Neural cell (in vitro differentiated cells): ENCODE data around the gene TRPC4AP. TPM values are rescaled to one million over a fixed set of nuclear protein-coding genes. Genes with fewer than 3 reads are reported as not detected.

Experiments used
- H2AFZ ChIP-seq: fragments of 200-600, 300-800 bp; sonication (generic), shearing (Covaris generic); 2 replicates; pipeline ENCODE4 v1.6.0; 2014; ENCODE audit warnings: low read depth, mild to moderate bottlenecking, antibody characterized with exemption, low read length, moderate library complexity
- H3F3A ChIP-seq: fragments of 200-600 bp; shearing (Covaris generic); 2 replicates; pipeline ENCODE4 v1.6.1; 2016; ENCODE audit warnings: mild to moderate bottlenecking, moderate library complexity, mixed read lengths, antibody characterized with exemption, low read length; ENCODE audit not compliant: insufficient read depth, poor library complexity, severe bottlenecking
- H3K27ac ChIP-seq: fragments of 200-600, 300-800 bp; sonication (generic), shearing (Covaris generic); 2 replicates; pipeline ENCODE4 v1.5.1; 2014; ENCODE audit warnings: mild to moderate bottlenecking, low read length, moderate library complexity
- H3K27me3 ChIP-seq: fragments of 300-800, 200-600 bp; sonication (generic), shearing (Covaris generic); 2 replicates; pipeline ENCODE4 v1.6.0; 2014; ENCODE audit warnings: mild to moderate bottlenecking, low read depth, low read length, moderate library complexity; ENCODE audit not compliant: insufficient read depth
- H3K36me3 ChIP-seq: fragments of 300-800, 200-600 bp; sonication (generic), shearing (Covaris generic); 2 replicates; pipeline ENCODE4 v1.5.1; 2014; ENCODE audit warnings: mild to moderate bottlenecking, antibody characterized with exemption, low read length, moderate library complexity; ENCODE audit not compliant: insufficient read depth
- H3K4me2 ChIP-seq: fragments of 300-800, 200-600 bp; sonication (generic), shearing (Covaris generic); 2 replicates; pipeline ENCODE4 v1.6.0; 2014; ENCODE audit warnings: mild to moderate bottlenecking, low read length
- H3K4me3 ChIP-seq: fragments of 300-800, 200-600 bp; sonication (generic), shearing (Covaris generic); 2 replicates; pipeline ENCODE4 v1.5.1; 2014; ENCODE audit warnings: mild to moderate bottlenecking, low read length, moderate library complexity
- H3K79me2 ChIP-seq: fragments of 200-600 bp; shearing (Covaris generic); replicated peaks from 2 replicates; pipeline ENCODE4 v1.6.0; 2014; ENCODE audit warnings: mild to moderate bottlenecking, low read length, moderate library complexity; ENCODE audit not compliant: insufficient read depth
- H3K9ac ChIP-seq: fragments of 300-800, 200-600 bp; sonication (generic), shearing (Covaris generic); 2 replicates; pipeline ENCODE4 v1.6.1; 2016; ENCODE audit warnings: mild to moderate bottlenecking, low read length, mixed read lengths
- H3K9me2 ChIP-seq: fragments of 200-600 bp; shearing (Covaris generic); 2 replicates; pipeline ENCODE4 v1.6.1; 2016; ENCODE audit warnings: mild to moderate bottlenecking, low read length, mixed read lengths; ENCODE audit not compliant: insufficient read depth
- H3K9me3 ChIP-seq: fragments of 200-600, 300-800 bp; sonication (generic), shearing (Covaris generic); 2 replicates; pipeline ENCODE4 v1.6.1; 2016; ENCODE audit warnings: mild to moderate bottlenecking, mixed run types, low read length, moderate library complexity, mixed read lengths
- H4K20me1 ChIP-seq: fragments of 200-600 bp; shearing (Covaris generic); 2 replicates; pipeline ENCODE4 v1.6.1; 2016; ENCODE audit warnings: mild to moderate bottlenecking, mixed run types; ENCODE audit not compliant: insufficient read depth
- EP300 ChIP-seq: fragments of 450-650 bp; conservative IDR thresholded peaks from 2 replicates; pipeline ENCODE4 v1.6.1; 2014; ENCODE audit warnings: antibody characterized with exemption, mild to moderate bottlenecking, moderate library complexity; ENCODE audit not compliant: poor library complexity, severe bottlenecking
- EZH2 ChIP-seq: fragments of 200-600, 300-800 bp; shearing (Covaris generic), sonication (generic); IDR thresholded peaks from 2 replicates; pipeline ENCODE4 v1.6.1; 2014; ENCODE audit warnings: antibody characterized with exemption, low read length, borderline replicate concordance, mild to moderate bottlenecking; ENCODE audit not compliant: insufficient read depth, poor library complexity, severe bottlenecking
- MXI1 ChIP-seq: fragments of 450-650 bp; conservative IDR thresholded peaks from 2 replicates; pipeline ENCODE4 v1.6.1; 2014; ENCODE audit warnings: antibody characterized with exemption, mild to moderate bottlenecking; ENCODE audit not compliant: poor library complexity, severe bottlenecking
- POLR2AphosphoS5 ChIP-seq: IDR thresholded peaks from 2 replicates; pipeline ENCODE4 v1.6.1; 2012
- RAD21 ChIP-seq: fragments of 450-650 bp; conservative IDR thresholded peaks from 2 replicates; pipeline ENCODE4 v1.6.1; 2014; ENCODE audit warnings: antibody characterized with exemption, mild to moderate bottlenecking, moderate library complexity
- SMC3 ChIP-seq: fragments of 450-650 bp; conservative IDR thresholded peaks from 2 replicates; pipeline ENCODE4 v1.6.1; 2014; ENCODE audit warnings: antibody characterized with exemption, mild to moderate bottlenecking, moderate library complexity; ENCODE audit not compliant: poor library complexity
- TAF1 ChIP-seq: IDR thresholded peaks from 2 replicates; pipeline ENCODE4 v1.6.1; 2012; ENCODE audit warnings: low read depth
- polyA plus RNA-seq: library from polyadenylated mRNA; depleted of rRNA; stranded (reverse); fragments of >200 nt; gene quantifications from 2 replicates; pipeline ENCODE4 v1.2.3, GENCODE V29; 2014
- TF ChIP-seq, protein P1 (sequence below): IDR thresholded peaks from 2 replicates; pipeline ENCODE4 v1.6.1; 2012; ENCODE audit warnings: borderline replicate concordance
- TF ChIP-seq, protein P2 (sequence below): fragments of 450-650 bp; IDR thresholded peaks from 2 replicates; pipeline ENCODE4 v1.5.1; 2014; ENCODE audit warnings: antibody characterized with exemption, mild to moderate bottlenecking, moderate library complexity; ENCODE audit not compliant: poor library complexity, severe bottlenecking

The TRPC4AP gene
- polyA plus RNA-seq, 1 donor from 2014 or later: 85.9 TPM

DNA sequence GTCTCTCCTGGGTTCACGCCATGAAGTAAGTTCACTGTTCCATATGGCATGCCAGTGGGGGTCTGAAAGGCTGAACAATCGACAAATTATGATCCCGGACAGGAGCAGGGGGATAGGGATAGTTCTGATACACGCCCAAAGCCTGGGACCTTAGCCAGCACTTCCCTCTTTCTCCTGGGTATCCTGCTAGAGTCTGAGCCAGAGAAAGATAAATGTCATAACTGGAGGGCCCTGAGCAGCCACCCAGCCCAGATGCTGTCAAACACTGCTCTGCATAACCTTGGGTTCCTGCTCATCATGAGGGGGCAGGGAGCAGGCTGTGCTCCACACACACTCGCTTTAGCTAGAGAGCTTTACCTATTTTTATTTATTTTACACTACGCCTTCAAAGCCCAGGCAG is 42.3 kb upstream of the TRPC4AP start:
- H3K4me2 ChIP-seq: no peak overlapping the region
- H3K9ac ChIP-seq: no peak overlapping the region
- H3K9me2 ChIP-seq: no peaks in the 10 kb centered on the region
- H3F3A ChIP-seq: no peaks in the 10 kb centered on the region
- H4K20me1 ChIP-seq: no peaks in the 10 kb centered on the region
- no peaks in the 10 kb centered on the region for H3K9me3 ChIP-seq
- H3K36me3 ChIP-seq: no peaks in the 10 kb centered on the region
- no peak overlapping the region for H3K4me3 ChIP-seq
- H3K27me3 ChIP-seq: no peaks in the 10 kb centered on the region
- H3K27ac ChIP-seq: no peak overlapping the region
- no peaks in the 10 kb centered on the region for H3K79me2 ChIP-seq
- no peak overlapping the region for H2AFZ ChIP-seq
- TF ChIP-seq, protein P1, sequence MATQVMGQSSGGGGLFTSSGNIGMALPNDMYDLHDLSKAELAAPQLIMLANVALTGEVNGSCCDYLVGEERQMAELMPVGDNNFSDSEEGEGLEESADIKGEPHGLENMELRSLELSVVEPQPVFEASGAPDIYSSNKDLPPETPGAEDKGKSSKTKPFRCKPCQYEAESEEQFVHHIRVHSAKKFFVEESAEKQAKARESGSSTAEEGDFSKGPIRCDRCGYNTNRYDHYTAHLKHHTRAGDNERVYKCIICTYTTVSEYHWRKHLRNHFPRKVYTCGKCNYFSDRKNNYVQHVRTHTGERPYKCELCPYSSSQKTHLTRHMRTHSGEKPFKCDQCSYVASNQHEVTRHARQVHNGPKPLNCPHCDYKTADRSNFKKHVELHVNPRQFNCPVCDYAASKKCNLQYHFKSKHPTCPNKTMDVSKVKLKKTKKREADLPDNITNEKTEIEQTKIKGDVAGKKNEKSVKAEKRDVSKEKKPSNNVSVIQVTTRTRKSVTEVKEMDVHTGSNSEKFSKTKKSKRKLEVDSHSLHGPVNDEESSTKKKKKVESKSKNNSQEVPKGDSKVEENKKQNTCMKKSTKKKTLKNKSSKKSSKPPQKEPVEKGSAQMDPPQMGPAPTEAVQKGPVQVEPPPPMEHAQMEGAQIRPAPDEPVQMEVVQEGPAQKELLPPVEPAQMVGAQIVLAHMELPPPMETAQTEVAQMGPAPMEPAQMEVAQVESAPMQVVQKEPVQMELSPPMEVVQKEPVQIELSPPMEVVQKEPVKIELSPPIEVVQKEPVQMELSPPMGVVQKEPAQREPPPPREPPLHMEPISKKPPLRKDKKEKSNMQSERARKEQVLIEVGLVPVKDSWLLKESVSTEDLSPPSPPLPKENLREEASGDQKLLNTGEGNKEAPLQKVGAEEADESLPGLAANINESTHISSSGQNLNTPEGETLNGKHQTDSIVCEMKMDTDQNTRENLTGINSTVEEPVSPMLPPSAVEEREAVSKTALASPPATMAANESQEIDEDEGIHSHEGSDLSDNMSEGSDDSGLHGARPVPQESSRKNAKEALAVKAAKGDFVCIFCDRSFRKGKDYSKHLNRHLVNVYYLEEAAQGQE: no peak
- no peak for TF ChIP-seq RAD21
- no peak for TF ChIP-seq TAF1
- TF ChIP-seq, protein P2, sequence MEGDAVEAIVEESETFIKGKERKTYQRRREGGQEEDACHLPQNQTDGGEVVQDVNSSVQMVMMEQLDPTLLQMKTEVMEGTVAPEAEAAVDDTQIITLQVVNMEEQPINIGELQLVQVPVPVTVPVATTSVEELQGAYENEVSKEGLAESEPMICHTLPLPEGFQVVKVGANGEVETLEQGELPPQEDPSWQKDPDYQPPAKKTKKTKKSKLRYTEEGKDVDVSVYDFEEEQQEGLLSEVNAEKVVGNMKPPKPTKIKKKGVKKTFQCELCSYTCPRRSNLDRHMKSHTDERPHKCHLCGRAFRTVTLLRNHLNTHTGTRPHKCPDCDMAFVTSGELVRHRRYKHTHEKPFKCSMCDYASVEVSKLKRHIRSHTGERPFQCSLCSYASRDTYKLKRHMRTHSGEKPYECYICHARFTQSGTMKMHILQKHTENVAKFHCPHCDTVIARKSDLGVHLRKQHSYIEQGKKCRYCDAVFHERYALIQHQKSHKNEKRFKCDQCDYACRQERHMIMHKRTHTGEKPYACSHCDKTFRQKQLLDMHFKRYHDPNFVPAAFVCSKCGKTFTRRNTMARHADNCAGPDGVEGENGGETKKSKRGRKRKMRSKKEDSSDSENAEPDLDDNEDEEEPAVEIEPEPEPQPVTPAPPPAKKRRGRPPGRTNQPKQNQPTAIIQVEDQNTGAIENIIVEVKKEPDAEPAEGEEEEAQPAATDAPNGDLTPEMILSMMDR: no peak
- no peak for TF ChIP-seq EZH2
- TF ChIP-seq POLR2AphosphoS5: no peak
- TF ChIP-seq MXI1: no peak
- no peak for TF ChIP-seq SMC3

DNA sequence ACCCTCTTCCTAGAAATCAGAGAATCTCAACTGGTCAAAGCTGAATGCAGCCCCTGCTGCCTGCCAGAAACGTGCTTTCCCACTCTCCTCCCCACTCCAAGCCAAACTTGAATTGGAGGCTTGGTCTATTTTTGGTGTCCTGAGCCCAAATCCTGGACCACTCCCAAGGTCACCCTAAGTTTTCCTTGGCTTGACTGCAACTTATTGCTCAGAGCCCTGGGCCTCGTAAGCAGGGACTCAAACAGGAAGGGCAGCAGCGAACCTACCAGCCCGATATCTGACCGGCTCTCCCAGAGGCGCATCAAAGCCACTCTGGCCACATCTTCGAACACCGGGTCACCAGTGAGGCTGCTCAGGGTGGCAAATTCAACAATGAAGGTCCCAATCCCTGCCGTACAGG is 41.9 kb upstream of the TRPC4AP start:
- Histone ChIP-seq H3K79me2 (no peaks in the 10 kb centered on the region), H3K36me3 (no peaks in the 10 kb centered on the region), H3K9me3 (no peaks in the 10 kb centered on the region), H3K9me2 (no peaks in the 10 kb centered on the region), H4K20me1 (no peaks in the 10 kb centered on the region), H3K4me3 (no peak overlapping the region), H3K9ac (no peak overlapping the region), H3K27ac (no peak overlapping the region), H3K27me3 (no peaks in the 10 kb centered on the region), H3K4me2 (no peak overlapping the region), H2AFZ (no peak overlapping the region), H3F3A (no peaks in the 10 kb centered on the region)
- TF ChIP-seq, protein P1: no peak
- TF ChIP-seq MXI1 (no peak), SMC3 (no peak), EZH2 (no peak), POLR2AphosphoS5 (no peak), RAD21 (no peak), TAF1 (no peak), EP300 (no peak)
- TF ChIP-seq, protein P2: no peak
